Measurements from ENCODE around the gene LCN6.
"Not testable (repeated sequence)": the region's sequence is repeated elsewhere in the genome, so short reads cannot be mapped to it uniquely, and the experiment has no call there.

LCN6 gene

GRCh38 chr9:136760424-136760823 lies 12.1 kb upstream of the LCN6 start:
- DNase-seq (ENCODE audit: low read depth, low spot score), result no peak

GRCh38 chr9:136759436-136760325 lies 11.4 kb upstream of the LCN6 start:
- no peak for DNase-seq (ENCODE audit: low read depth, low spot score)

GRCh38 chr9:136759001-136759400 lies 10.7 kb upstream of the LCN6 start:
- DNase-seq (ENCODE audit: low read depth, low spot score), result no peak

- DNase-seq (ENCODE audit: low read depth, low spot score), result no peak
Measured at GRCh38 chr9:136757751-136758140, 9.4 kb upstream of the LCN6 start.

DNA sequence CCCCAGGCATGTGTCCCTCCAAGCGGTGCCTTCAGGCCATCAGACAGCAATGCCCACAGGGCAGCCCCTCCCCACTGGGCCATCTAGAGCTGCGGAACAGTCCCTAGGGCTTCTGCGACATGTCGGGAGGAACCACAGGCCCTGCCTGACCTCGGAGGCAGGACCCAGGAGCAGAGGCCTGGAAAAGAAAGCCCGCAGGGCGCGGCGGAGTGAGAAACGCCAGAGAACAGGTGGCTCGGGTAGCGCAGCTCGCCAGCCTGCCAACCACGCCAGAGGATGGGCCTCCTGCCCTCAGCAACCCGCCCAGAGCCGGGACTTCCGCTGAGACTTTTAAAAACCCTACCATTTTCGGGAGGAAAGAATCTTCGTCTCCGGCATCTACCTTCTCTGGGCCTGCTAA lies 9.0 kb upstream of the LCN6 start:
- DNase-seq (ENCODE audit: low read depth, low spot score), result no peak

GRCh38 chr9:136756836-136757235 lies 8.5 kb upstream of the LCN6 start:
- no peak for DNase-seq (ENCODE audit: low read depth, low spot score)

DNA sequence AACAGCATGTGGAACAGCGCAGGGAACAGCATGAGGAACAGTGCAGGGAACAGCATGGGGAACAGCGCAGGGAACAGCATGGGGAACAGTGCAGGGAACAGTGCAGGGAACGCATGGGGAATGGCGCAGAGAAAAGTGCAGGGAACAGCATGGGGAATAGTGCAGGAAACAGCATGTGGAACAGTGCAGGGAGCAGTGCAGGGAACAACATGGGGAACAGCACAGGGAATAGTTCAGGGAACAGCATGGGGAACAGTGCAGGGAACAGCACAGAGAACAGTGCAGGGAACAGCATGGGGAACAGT lies 7.8 kb upstream of the LCN6 start:
- no peak for DNase-seq (ENCODE audit: low read depth, low spot score)

DNA sequence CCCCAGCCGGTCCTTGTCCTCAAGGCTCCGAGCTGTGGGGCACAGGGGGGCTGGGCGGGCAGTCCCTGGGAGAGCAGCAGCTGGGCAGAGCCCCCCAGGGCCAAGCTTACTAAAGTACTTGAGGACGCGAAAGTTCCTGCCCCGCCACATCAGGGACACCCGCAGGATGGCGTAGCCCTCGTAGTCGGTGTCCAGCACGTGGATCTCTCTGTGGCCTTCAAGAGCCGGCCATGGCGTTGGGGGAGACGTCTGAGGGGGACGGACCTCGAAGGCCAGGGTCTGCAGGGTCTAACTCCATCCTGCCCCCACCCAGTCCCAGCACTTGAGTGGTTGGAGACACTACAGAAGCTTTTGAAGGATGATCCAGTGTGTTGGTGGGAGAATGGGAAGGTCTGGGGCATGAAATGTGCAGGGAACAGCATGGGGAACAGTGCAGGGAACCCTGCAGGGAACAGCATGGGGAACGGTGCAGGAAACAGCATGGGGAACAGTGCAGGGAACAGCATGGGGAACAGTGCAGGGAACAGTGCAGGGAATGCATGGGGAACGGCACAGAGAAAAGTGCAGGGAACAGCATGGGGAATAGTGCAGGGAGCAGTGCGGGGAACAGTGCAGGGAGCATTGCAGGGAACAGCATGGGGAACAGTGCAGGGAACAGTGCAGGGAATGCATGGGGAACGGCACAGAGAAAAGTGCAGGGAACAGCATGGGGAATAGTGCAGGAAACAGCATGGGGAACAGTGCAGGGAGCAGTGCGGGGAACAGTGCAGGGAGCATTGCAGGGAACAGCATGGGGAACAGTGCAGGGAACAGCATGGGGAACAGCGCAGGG lies 7.2 kb upstream of the LCN6 start:
- DNase-seq (ENCODE audit: low read depth, low spot score), result not testable (repeated sequence)

GRCh38 chr9:136754626-136755301 lies 6.4 kb upstream of the LCN6 start:
- no peak for DNase-seq (ENCODE audit: low read depth, low spot score)

DNA sequence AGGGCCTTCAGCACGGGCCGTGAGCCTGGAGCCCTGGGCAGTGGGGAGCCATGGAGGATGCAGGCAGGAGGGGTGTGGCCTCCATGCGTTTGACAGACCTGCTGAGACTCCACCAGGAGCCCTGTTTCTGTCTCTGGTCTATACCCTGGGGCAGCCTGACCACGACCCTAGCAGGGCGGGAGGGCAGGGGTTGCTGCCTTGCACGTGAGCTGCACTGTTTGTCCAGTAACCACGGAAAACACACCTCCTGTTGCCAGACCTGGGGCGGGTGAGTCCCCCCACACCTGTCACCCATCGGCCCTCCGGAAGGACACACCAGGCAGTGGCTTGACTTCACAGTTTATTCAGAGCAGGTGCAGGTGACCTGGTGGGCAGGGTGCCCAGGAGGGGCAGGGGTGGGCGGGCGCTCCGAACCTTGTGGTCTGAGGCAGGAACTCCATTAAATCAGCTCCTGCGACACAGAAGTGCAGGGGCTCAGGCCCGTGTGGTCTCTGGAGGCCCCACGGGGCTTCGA lies 5.8 kb upstream of the LCN6 start:
- no peak for DNase-seq (ENCODE audit: low read depth, low spot score)

DNA sequence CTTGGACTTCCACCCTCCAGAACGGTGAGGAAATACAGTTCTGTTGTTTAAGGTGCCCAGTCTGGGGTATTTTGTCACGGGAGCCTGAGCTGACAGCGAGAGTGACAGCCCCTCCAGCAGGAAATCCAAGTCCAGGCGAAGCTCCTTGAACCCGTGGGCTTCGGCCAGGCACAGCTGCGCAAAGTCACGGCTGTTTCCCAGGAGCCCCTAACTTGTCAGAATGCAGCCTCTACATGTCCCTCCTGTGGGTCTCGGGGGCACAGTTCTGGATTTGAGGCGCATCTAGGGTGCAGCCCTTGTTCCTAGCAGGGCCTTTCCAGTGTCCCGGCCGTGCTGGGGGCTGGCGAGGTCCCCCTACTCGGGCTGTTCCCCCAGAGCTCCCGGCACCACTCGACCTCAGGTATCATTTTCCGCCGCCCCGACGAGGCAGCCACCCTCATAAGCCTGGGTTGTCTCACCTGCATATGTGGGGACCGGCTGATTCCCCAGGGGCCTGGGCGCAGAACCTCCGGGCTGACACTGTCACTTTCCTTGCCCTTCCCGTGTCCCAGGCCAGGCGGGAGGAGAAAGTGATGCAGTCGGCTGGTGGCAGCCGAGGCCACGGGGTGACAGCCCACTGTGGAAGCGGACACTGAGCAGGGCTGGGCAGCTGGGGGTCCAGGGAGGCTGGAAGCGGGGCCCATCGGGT lies 5.2 kb upstream of the LCN6 start:
- DNase-seq (ENCODE audit: low read depth, low spot score), result no peak

DNA sequence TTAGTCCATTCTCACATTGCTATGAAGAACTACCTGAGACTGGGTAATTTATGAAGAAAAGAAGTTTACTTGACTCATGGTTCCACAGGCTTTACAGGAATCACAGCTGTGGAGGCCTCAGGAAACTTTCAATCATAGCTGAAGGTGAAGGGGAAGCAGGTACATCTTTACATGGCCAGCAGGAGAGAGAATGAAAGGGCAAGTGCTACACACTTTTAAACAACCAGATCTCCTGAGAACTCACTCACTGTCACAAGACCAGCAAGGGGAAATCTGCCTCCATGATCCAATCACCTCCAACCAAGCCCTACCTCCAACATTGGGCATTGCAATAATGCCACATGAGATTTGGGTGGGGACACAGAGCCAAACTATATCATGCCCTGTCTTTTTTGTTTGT lies 3.5 kb upstream of the LCN6 start:
- no peak for DNase-seq (ENCODE audit: low read depth, low spot score)

DNA sequence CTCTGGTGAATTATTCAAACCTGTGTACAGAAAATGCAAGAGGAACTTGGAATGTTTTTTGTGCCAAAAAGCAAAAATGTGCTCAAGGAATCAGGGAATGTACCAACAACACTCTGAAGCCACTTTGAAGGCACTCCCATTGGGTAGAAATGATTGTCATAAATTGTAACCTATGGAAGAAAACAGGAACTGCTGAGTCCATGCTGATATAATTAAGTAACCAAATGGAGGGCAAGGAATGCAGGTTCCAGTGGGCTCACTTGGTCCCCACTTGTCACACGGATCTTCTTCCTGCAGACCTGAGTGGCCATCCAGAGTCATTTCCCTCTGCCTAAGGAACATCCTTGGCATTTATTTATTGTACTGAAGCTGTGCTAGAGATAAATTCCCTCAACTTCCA lies 2.9 kb upstream of the LCN6 start:
- no peak for DNase-seq (ENCODE audit: low read depth, low spot score)

- DNase-seq (ENCODE audit: low read depth, low spot score), result no peak
Measured at GRCh38 chr9:136750526-136750925, 2.2 kb upstream of the LCN6 start.

DNA sequence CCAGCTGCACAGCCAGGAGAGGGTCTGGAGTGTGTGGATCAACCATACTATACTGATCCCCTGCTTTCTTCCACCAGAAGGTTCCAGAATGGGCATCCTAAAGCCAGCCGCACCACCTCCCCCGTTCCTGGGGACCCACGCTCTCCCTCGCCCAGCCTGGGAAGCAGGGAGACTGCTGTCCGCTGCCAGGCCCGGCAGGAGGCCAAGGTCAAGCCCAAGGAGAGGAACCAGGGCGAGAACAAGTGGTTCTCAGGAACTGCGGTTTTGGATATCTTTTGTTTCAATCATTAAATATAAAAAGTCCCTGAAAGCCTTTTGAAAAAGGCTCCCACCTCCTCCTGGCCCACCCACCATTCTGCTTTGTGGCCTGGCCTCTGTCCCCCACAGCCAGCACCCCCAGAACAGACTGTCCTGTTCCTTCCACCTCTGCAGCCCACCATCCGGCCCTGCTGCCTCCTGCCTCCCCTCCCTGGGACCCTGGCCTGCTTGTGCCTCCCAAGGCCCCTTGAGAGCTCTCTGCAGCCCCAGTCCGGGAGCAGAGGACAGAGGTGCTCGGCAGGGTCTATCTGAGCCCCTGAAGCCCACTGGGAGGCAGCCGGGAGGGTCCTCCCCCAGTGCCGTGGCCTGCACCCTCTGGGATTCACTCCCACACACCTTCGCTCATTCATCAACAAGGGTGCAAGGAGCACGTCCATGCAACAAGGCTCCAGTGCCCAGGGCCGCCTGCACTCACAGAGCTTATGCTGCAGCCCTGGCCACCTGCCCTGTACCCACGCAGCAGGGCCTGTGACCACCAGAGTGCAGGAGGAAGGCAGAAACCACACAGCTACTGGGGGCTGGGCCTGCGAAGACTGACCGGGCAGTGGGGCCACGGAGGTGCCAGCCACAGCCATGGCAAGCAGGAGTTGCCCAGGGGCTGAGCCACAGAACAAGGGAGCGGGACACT lies 614 bp upstream of the LCN6 start:
- no peak for DNase-seq (ENCODE audit: low read depth, low spot score)

DNA sequence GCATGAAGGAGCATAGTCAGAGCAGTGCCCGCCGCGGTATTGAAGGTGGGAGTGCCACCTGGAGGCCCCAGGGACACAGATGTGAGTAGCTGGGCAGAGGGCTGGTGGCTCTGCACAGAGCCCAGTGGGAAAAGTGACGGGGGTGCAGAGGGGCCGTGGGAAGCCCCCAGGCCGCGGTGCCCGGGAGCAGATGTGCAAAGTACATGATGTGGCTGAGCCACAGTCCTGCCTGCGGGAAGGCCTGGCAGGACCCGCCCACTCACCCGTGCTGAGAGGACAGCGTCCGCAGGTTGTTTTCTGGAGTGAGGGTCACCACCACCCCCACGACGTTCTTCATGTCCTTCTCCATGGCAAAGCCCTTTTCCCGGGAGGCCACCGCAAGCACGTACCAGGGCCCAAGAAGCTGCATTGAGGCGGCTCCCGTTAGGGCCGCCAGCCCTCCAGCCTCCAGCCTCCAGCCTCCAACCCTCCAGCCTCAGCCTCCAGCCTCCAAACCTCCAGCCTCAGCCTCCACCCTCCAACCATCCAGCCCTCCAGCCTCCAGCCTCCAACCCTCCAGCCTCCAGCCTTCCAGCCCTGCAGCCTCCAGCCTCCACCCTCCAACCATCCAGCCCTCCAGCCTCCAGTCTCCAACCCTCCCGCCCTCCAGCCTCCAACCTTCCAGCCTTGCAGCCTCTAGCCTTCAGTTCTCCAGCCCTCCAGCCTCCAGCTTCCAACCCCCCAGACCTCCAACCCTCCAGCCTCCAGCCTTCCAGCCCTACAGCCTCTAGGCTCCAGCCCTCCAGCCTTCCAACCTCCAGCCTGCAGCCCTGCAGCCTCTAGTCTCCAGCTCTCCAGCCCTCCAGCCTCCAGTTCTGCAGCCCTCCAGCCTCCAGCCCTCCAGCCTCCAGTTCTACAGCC lies 914 bp downstream of the LCN6 start:
- no peak for DNase-seq (ENCODE audit: low read depth, low spot score)

DNA sequence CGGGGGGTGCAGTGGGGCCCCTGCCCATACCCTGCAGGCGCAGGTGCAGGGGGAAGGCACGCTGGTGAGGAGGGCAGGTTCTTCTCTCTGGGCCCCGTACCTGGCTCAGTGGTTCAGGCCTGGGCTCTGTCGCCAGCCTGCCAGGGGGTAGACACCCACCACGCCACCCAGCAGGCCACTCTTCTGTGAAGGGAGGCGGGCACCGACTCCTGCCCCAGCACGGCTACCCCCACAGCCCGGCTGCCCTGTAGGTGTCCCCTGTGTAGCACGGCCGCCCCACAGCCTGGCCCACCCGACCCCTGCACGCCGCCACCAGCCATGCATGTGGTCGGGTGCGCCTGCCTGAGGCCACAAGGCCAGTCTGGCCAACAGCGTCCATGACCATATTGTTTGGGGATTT lies 1.7 kb downstream of the LCN6 start:
- DNase-seq (ENCODE audit: low read depth, low spot score), result no peak

GRCh38 chr9:136746155-136746490 lies 2.2 kb downstream of the LCN6 start:
- no peak for DNase-seq (ENCODE audit: low read depth, low spot score)

- no peak for DNase-seq (ENCODE audit: low read depth, low spot score)
Measured at GRCh38 chr9:136745389-136746154, 2.8 kb downstream of the LCN6 start.
